DMS114 treated with DMSO at 0.1 percent for 48 hours (cell line): ENCODE results near the gene TTC22.
"Not testable (repeated sequence)": the region's sequence is repeated elsewhere in the genome, so short reads cannot be mapped to it uniquely, and the experiment has no call there.

ENCODE experiments used
- DNase-seq: peaks from one replicate; lab custom pipeline; 2025; ENCODE audit not compliant: unreplicated experiment; lab: John Stamatoyannopoulos, UW

TTC22 gene

GRCh38 chr1:54787604-54788003, 13.5 kb downstream of the TTC22 start:
- no peak for DNase-seq

GRCh38 chr1:54786778-54787177, 14.3 kb downstream of the TTC22 start:
- no peak for DNase-seq

DNA sequence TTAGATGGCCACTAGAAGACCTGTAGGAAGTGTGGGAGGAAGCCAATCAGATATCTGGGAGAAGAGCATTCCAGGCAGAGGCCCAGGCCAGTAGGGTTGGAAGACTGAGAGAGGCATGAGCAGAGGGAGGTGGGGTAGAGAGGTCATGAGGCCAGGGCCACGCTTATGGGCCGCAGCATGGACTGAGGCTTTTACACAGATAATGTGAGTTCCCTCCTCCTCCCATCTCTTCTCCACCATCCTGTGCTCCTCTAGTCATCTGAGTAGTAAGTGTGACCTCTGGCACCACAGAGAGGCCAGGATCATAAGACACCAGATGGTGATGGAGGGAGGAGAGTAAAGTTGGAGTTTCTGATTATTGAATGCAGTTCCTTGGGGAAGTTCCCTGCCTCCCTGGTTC, 17.1 kb downstream of the TTC22 start:
- DNase-seq, result no peak

DNA sequence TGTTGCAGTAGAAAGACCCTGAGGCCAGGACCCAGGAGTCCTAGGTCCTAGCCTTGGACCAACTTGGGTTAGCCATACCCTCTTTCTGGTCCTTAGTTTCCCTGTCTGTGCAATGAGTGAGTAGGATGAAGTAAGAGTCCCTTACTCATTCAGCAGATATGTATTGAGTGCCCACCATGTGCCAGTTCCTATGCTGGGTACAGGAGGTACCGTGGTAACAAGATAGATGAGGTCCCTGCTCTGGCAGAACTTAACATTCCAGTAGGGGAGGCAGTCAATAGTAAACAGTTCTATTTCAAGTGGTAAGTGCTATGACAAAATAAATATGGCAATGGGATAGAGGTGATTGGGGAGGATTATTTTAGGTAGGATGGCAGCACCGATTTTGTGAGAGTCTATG, 18.5 kb downstream of the TTC22 start:
- DNase-seq, result no peak

GRCh38 chr1:54782156-54782555, 19.0 kb downstream of the TTC22 start:
- no peak for DNase-seq

- DNase-seq, result no peak
Measured at GRCh38 chr1:54781023-54781723, 19.9 kb downstream of the TTC22 start.

- no peak for DNase-seq
Measured at GRCh38 chr1:54777431-54777830, 23.7 kb downstream of the TTC22 start.

- DNase-seq, result no peak
Measured at GRCh38 chr1:54777011-54777410, 24.1 kb downstream of the TTC22 start.

DNA sequence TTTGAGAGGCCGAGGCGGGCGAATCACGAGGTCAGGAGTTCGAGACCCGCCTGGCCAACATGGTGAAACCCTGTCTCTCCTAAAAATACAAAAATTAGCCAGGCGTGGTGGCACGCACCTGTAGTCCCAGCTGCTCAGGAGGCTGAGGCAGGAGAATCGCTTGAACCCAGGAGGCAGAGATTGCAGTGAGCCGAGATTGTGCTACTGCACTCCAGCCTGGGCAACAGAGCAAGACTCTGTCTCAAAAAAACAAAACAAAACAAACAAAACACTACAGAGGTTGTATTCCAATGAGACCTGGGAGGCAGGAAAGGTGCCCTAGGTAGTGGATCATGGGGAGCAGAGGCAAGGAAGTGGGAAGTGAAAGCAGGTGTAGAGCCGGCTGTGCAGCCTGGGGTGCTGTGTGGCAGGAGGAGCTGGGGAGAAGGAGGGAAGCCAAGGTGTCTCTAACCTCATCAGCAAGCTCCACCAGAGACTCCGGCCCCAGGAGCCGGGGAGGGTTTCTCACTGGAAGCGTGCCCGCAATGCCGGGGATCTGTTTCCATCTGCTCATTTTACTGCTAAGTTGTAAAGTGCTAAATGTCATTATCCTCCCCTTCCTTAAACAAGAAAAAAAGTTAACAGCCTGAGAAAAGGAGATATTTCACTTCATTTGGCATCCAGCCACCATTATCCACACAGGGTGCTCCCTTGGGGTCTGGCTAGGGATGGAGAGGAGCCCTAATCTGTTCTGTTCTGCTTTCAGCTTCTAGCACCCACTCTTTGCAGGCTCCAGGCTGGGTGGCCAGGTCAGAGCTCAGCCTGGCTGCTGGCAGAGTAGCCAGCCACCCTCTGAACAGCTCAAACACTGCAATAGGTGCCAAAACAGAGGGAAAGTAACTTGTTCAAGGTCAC, 25.0 kb downstream of the TTC22 start:
- DNase-seq, result not testable (repeated sequence)

DNA sequence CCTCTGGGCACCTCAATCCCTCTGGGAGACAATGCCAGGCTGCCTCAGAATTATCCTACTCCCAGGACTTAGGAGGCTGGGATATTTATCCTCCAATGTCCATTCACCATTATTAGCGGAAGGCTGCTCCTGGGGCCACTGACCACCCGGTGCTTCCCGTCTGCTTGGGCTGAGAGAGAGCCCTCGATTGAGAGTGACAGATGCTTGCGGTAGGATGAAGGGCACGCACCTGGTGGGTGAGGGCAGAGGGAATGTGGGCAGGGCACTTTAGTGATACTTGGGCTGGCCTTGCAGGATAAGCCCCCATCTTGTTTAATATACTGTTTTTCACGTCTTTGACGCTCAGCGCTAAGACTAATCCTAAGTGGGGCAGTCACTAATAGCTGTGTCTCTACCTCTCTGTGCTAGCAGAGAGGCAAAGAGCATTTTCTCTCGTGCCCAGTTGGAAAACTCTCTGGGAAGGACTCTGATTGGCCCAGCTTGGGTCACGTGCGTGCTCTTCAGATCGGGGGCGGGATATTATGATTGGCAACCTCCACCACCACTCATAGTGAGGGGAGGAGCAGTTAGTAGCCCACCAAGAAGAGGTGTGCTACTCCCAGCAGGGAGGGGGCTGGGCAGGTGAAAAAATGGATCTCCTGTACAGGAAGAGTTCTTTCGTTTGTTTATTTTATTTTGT, 26.2 kb downstream of the TTC22 start:
- no peak for DNase-seq

DNA sequence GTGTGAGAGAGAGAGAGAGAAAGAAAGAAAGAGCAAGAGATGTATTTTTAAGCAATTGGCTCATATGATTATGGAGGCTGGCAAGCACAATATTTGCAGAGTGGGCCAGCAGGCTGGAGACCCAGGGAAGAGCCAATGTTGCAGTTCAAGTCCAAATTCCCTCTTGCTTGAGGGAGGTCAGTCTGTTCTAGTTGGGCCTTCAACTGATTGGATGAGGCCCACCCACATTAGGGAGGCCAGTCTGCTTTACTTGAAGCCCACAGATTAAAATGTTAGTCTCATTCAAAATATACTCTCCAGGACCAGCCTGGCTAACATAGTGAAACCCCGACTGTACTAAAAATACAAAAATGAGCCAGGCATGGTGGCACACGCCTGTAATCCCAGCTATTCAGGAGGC, 28.2 kb downstream of the TTC22 start:
- DNase-seq, result no peak

- peak; percentile 17 for DNase-seq
Measured at GRCh38 chr1:54768093-54768492, 33.0 kb downstream of the TTC22 start.

DNA sequence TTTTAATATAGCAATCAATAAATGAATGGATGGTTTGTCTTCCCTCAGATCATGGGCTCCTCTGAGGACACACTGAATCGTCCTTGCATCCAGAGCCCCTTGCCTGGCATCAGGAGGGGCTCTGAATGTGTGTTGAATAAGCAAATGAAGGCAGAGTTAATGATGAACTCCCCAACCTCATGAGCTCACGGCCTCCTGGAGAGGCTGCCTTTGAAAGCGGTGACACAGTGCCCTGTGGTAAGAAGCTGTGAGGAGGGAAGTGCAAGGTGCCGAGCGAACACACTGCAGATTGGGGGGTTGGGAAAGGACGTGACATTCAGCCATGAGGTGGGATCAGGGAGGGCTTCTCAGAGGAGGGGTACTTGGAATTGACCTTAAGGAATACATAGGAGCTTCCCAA, 33.6 kb downstream of the TTC22 start:
- DNase-seq, result no peak

DNA sequence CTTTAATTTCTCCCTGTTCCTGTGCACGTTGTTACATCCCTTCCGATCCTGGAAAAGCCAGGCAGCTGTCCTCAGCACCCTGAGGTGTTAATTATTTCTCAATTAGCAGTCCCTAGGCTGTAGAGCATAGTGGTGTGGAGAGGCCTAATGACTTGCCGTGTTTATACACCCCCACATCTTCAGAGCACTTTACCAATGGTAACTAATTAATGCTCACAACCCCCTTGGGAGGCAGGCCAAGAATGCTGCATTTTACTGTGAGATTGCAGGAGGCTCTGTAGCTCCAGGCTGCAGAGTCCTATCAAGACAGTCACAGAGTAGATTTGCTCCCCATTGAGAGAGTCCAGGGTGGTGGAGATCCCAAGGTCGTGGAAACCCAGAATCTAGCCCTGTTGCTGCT, 34.4 kb downstream of the TTC22 start:
- DNase-seq, result no peak

- no peak for DNase-seq
Measured at GRCh38 chr1:54764922-54765561, 36.1 kb downstream of the TTC22 start.

DNA sequence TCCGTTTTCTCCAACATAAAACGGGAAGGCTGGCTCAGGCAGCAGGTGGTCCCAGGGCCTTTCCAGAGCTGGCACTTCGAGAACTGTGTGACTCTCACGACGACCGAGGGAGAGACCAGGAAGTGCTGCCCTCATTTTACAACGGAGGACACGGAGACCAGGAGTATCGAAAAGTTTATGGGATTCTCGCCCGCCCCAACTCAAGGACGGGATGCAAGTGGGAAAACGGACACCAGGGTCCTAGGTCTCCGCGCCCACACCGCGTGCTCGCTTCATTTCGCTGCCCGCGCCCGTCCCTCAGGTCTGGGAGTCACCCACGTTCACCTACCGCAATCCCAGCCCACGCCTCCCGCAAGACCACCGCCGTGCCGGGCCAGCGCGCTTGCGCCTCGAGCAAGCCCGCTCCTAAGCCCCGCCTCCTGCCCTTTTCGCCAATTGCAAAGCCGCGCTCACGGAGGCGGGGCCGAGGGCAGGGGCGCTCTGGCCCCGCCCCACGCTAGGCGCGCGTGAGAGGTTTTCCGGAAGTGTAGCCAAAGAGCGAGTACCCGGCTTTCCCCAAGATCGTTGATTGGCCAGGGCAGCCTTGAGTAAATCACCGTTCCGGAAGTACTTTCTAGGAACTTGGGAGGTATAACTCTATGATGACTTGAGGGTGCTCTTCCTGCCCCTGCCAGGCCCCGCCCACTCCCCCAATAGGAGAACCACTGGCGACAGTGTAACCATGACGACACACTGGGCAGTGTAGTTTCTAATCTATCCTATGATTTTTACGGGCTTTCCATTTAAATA, 36.8 kb downstream of the TTC22 start, which contains the start of gene PARS2:
Gene PARS2, minus strand, starts transcription at position 391 of the 789 bp plus-strand sequence. CDS start 5,362 bp downstream, outside the sequence.
- DNase-seq, result peak; percentile 100

DNA sequence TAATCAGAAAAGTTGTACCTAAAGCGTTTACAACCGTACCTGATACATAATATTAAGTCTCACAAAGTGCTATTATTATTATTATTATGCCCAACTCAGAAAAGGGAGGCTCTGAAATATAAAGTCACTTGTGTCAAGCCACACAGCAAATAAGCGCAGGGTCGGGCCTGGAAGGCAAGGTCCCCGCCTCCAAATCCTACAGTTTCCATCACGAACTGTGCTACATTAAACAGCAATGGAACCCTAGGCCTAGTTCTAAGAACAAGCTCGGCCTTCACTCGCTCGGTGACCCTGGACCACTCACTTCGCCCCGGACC, 37.3 kb downstream of the TTC22 start:
- DNase-seq, result no peak

- DNase-seq, result no peak
Measured at GRCh38 chr1:54758678-54759348, 42.3 kb downstream of the TTC22 start.

DNA sequence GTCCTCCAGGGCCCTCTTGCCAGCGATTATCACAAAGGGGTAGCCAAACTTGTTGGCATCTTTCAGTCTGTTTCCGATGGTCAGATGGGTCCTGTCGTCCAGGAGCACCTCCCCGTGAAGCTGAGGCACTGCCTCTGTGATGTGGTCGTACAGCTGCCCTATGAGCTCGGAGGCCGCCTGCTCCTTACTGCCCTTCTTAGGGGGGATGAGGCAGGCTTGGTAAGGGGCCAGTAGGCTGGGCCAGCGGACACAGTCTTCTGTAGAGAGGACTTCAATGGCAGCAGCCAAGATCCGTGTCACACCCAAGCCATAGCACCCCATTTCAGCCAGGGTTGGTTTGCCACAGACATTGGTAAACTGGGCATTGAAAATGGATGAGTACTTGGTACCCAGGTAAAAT, 43.3 kb downstream of the TTC22 start:
- no peak for DNase-seq
